NCI-H2196 treated with DMSO at 0.1 percent for 48 hours (cell line): ENCODE data around the gene PTPRD.

Source experiments
- DNase-seq: peaks from one replicate; lab custom pipeline; 2025; ENCODE audit not compliant: unreplicated experiment; lab: John Stamatoyannopoulos, UW

PTPRD gene

GRCh38 chr9:8382266-8382665 lies 2230.5 kb downstream of the PTPRD start:
- DNase-seq = no peak

GRCh38 chr9:8381601-8382000 lies 2231.2 kb downstream of the PTPRD start:
- DNase-seq = no peak

GRCh38 chr9:8374471-8374870 lies 2238.3 kb downstream of the PTPRD start:
- DNase-seq = no peak

GRCh38 chr9:8371686-8372085 lies 2241.1 kb downstream of the PTPRD start:
- no peak for DNase-seq

- no peak for DNase-seq
These were observed 2246.5 kb downstream of the PTPRD start for GRCh38 chr9:8366161-8366926.

GRCh38 chr9:8365466-8366160 lies 2247.2 kb downstream of the PTPRD start:
- DNase-seq = no peak

GRCh38 chr9:8365029-8365428 lies 2247.8 kb downstream of the PTPRD start:
- DNase-seq = no peak

GRCh38 chr9:8364026-8364752 lies 2248.6 kb downstream of the PTPRD start:
- DNase-seq = no peak

GRCh38 chr9:8362250-8362649 lies 2250.6 kb downstream of the PTPRD start:
- no peak for DNase-seq

GRCh38 chr9:8361364-8361763 lies 2251.4 kb downstream of the PTPRD start:
- DNase-seq = no peak

- no peak for DNase-seq
These were observed 2256.4 kb downstream of the PTPRD start for GRCh38 chr9:8356406-8356805.

- DNase-seq = no peak
These were observed 2261.4 kb downstream of the PTPRD start for GRCh38 chr9:8351436-8351835.

GRCh38 chr9:8349901-8350300 lies 2262.9 kb downstream of the PTPRD start:
- no peak for DNase-seq

GRCh38 chr9:8349376-8349775 lies 2263.4 kb downstream of the PTPRD start:
- no peak for DNase-seq

- DNase-seq = no peak
These were observed 2264.0 kb downstream of the PTPRD start for GRCh38 chr9:8348756-8349155.

GRCh38 chr9:8346296-8346695 lies 2266.5 kb downstream of the PTPRD start:
- no peak for DNase-seq

GRCh38 chr9:8338767-8339510 lies 2273.9 kb downstream of the PTPRD start:
- DNase-seq = no peak

- no peak for DNase-seq
These were observed 2274.7 kb downstream of the PTPRD start for GRCh38 chr9:8337834-8338766.

- DNase-seq = no peak
These were observed 2279.9 kb downstream of the PTPRD start for GRCh38 chr9:8332871-8333270.

GRCh38 chr9:8332331-8332650 lies 2280.5 kb downstream of the PTPRD start:
- DNase-seq = no peak
